Peyer's patch (tissue), 4 donors: ENCODE data around the gene CD3E. TPM values are rescaled to one million over a fixed set of nuclear protein-coding genes. Genes with fewer than 3 reads are reported as not detected.

Experiments used
- DNase-seq, 3 donors: peaks; one replicate each; pipeline ENCODE4 v3.0.0-alpha.2; 2017 to 2019
- H3K27ac ChIP-seq, 4 donors: fragments of 200-600 bp; sonication (generic); one replicate each; pipeline ENCODE4 v1.5.1; 2016 to 2019
- H3K27me3 ChIP-seq, 2 donors: fragments of 200-600 bp; sonication (generic); one replicate each; pipeline ENCODE4 v1.5.1; 2019
- H3K36me3 ChIP-seq, 3 donors: fragments of 200-600 bp; sonication (generic); one replicate each; pipeline ENCODE4 v1.5.1; 2016 to 2019
- H3K4me1 ChIP-seq, 4 donors: fragments of 200-600 bp; sonication (generic); one replicate each; pipeline ENCODE4 v1.5.1; 2016 to 2019
- H3K4me3 ChIP-seq, 4 donors: fragments of 200-600 bp; sonication (generic); 1 replicate in 3 of 4; 2 replicates in 1 of 4; pipeline ENCODE4 v1.5.1; 2016 to 2019; ENCODE audit warnings: mild to moderate bottlenecking in 1 of 4
- H3K9me3 ChIP-seq, 4 donors: fragments of 200-600 bp; sonication (generic); one replicate each; pipeline ENCODE4 v1.5.1; 2016 to 2019; ENCODE audit warnings: mild to moderate bottlenecking in 1 of 4
- POLR2A ChIP-seq, 2 donors: fragments of 450-650 bp; IDR thresholded peaks; one replicate each; pipeline ENCODE4 v1.5.1; 2017; ENCODE audit warnings: antibody characterized with exemption in 2 of 2, mild to moderate bottlenecking in 2 of 2, moderate library complexity in 2 of 2
- total RNA-seq, 4 donors: library from RNA; depleted of rRNA; stranded (reverse); fragments of >200 nt; gene quantifications; one replicate each; pipeline ENCODE4 v1.1.0, GENCODE V29; 2016
- TF ChIP-seq, protein P1 (sequence below), 6 experiments: fragments of 450-650 bp in 4 of 6; fragments of 200-600 bp in 2 of 6; sonication (generic) in 1 of 6; IDR thresholded peaks; one replicate each; pipeline ENCODE4 v1.5.1; 2017 to 2019; ENCODE audit warnings: antibody characterized with exemption in 6 of 6, mild to moderate bottlenecking in 3 of 6, moderate library complexity in 1 of 6

The CD3E gene
- total RNA-seq = 1 to 10 TPM; 6.6 to 9.9 (median 8.7) TPM

DNA sequence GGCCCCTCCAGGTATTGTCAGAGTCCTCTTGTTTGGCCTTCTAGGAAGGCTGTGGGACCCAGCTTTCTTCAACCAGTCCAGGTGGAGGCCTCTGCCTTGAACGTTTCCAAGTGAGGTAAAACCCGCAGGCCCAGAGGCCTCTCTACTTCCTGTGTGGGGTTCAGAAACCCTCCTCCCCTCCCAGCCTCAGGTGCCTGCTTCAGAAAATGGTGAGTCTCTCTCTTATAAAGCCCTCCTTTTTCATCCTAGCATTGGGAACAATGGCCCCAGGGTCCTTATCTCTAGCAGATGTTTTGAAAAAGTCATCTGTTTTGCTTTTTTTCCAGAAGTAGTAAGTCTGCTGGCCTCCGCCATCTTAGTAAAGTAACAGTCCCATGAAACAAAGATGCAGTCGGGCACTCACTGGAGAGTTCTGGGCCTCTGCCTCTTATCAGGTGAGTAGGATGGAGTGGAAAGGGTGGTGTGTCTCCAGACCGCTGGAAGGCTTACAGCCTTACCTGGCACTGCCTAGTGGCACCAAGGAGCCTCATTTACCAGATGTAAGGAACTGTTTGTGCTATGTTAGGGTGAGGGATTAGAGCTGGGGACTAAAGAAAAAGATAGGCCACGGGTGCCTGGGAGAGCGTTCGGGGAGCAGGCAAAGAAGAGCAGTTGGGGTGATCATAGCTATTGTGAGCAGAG, at the start of gene CD3E:
Gene CD3E, plus strand, starts transcription at position 163 of the 681 bp plus-strand sequence. Its CDS starts 223 bp downstream, at position 386.
- Histone ChIP-seq H3K36me3 (no peaks in the 10 kb centered on the region), H3K4me3 (peak within 1 kb of the TSS; percentile 32 to 39 (median 36)), H3K27me3 (no peaks in the 10 kb centered on the region), H3K4me1 (no peaks in the 10 kb centered on the region), H3K27ac (peak within 1 kb of the TSS; percentile 68 to 73 (median 72)), H3K9me3 (no peaks in the 10 kb centered on the region)
- peak in 2 of 3 donors; percentile 48 to 76 for DNase-seq
- TF ChIP-seq POLR2A (IDR thresholded peaks at IDR 0.05) = no peak
- TF ChIP-seq, protein P1, sequence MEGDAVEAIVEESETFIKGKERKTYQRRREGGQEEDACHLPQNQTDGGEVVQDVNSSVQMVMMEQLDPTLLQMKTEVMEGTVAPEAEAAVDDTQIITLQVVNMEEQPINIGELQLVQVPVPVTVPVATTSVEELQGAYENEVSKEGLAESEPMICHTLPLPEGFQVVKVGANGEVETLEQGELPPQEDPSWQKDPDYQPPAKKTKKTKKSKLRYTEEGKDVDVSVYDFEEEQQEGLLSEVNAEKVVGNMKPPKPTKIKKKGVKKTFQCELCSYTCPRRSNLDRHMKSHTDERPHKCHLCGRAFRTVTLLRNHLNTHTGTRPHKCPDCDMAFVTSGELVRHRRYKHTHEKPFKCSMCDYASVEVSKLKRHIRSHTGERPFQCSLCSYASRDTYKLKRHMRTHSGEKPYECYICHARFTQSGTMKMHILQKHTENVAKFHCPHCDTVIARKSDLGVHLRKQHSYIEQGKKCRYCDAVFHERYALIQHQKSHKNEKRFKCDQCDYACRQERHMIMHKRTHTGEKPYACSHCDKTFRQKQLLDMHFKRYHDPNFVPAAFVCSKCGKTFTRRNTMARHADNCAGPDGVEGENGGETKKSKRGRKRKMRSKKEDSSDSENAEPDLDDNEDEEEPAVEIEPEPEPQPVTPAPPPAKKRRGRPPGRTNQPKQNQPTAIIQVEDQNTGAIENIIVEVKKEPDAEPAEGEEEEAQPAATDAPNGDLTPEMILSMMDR (IDR thresholded peaks at IDR 0.05) = no peak

DNA sequence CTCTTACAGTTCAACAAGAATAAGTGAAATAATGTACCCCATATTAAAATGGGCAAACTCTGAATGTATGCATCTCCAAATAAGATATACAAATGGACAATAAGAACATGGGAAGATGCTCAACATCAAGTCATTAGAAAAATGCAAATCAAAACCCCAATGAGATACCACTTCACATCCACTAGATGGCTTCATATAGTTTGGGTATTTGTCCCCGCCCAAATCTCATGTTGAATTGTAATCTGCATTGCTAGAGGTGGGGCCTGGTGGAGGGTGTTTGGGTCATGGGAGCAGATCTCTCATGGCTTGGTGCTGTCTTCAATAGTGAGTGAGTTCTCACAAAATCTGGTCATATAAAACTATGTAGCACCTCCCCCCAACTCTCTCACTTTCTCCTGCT, 46.1 kb upstream of the CD3E start:
- Histone ChIP-seq H3K4me1 (peaks cover 0 to 13% (median 0%) of the 10 kb centered on the region in 4 donors), H3K9me3 (no peaks in the 10 kb centered on the region), H3K4me3 (no peak overlapping the region), H3K36me3 (no peaks in the 10 kb centered on the region), H3K27me3 (no peaks in the 10 kb centered on the region), H3K27ac (no peak overlapping the region)
- no peak for DNase-seq
- TF ChIP-seq, protein P1 (IDR thresholded peaks at IDR 0.05) = peak in 4 of 6 experiments; percentile 16 to 25 (median 20)
- TF ChIP-seq POLR2A (IDR thresholded peaks at IDR 0.05) = no peak

DNA sequence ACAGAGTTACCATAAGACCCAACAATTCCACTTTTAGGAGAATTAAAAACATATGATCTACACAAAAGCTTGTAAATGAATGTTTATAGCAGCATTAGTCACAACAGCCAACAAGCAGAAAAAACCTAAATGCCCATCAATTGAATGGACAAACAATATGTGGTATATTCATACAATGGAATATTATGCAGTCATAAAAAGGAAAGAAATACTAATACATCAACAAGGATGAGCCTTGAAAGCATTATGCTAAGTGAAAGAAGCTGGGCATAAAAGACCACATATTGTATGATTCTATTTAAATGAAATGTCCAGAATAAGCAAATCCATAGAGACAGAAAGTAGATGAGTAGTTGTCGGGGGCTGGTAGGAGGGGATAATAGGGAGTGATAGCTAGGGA, 45.4 kb upstream of the CD3E start:
- TF ChIP-seq POLR2A (IDR thresholded peaks at IDR 0.05) = no peak
- TF ChIP-seq, protein P1 (IDR thresholded peaks at IDR 0.05) = no peak
- Histone ChIP-seq H3K9me3 (no peaks in the 10 kb centered on the region), H3K4me3 (no peak overlapping the region), H3K4me1 (peaks cover 0 to 13% (median 0%) of the 10 kb centered on the region in 4 donors), H3K27me3 (no peaks in the 10 kb centered on the region), H3K36me3 (no peaks in the 10 kb centered on the region), H3K27ac (no peak overlapping the region)
- no peak for DNase-seq

DNA sequence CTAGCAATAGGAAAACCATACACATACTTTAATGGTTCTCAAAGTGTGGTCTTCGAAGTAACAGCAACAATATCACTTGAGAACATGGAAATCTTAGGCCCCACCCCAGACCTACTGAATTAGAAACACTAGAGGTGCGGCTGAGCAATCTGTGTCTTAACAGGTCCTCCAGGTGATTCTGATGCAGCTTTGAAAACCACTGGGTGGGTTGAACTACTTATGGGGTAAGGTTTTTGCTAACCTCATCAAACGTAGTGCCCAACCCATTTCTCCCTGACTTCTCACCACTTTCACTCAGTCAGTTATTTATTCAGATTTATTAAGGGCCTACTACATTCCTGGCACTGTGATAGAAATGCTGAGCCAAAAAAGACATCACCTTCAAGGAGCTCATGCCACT, 44.2 kb upstream of the CD3E start:
- no peak overlapping the region for H3K27ac ChIP-seq
- DNase-seq = no peak
- H3K4me1 ChIP-seq = peaks cover 0 to 13% (median 0%) of the 10 kb centered on the region in 4 donors
- H3K4me3 ChIP-seq = no peak overlapping the region
- H3K9me3 ChIP-seq = no peaks in the 10 kb centered on the region
- H3K27me3 ChIP-seq = no peaks in the 10 kb centered on the region
- TF ChIP-seq, protein P1 (IDR thresholded peaks at IDR 0.05) = no peak
- TF ChIP-seq POLR2A (IDR thresholded peaks at IDR 0.05) = no peak
- no peaks in the 10 kb centered on the region for H3K36me3 ChIP-seq

DNA sequence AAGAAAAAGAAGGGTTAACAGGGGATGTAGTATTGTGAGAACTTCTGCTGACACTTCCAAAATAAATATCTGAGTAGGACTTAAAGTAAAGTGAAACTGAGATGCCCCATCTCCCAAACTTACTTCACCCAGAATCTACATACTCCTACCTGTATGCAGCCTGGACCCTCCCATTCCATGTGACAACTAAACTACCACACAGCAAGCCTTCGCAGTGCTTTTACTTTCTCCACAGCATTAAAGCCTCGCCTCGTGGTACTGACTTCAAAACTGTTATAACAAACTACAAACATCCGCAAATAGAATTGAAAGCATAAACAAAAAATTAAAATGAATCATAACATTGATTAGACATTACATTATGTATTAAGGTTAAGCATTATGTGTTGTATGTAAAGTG, 41.4 kb upstream of the CD3E start:
- Histone ChIP-seq H3K27me3 (no peaks in the 10 kb centered on the region), H3K4me1 (peaks cover 0 to 13% (median 0%) of the 10 kb centered on the region in 4 donors), H3K36me3 (no peaks in the 10 kb centered on the region), H3K4me3 (peak overlapping the region in 2 of 4 donors; percentile 46 to 47), H3K9me3 (no peaks in the 10 kb centered on the region), H3K27ac (peak overlapping the region in 1 of 4 donors; percentile 71)
- DNase-seq = no peak
- no peak for TF ChIP-seq POLR2A (IDR thresholded peaks at IDR 0.05)
- TF ChIP-seq, protein P1 (IDR thresholded peaks at IDR 0.05) = no peak
